Fibroblast of the aortic adventitia (primary cell): Measurements from ENCODE around the gene C9orf40. TPM values are rescaled to one million over a fixed set of nuclear protein-coding genes. Genes with fewer than 3 reads are reported as not detected.

Source experiments
- DNase-seq: peaks from one replicate; pipeline ENCODE4 v3.0.0-alpha.2; 2010; ENCODE audit warnings: low read depth
- H3K4me3 ChIP-seq: 2 replicates; pipeline ENCODE4 v1.5.1; 2011; ENCODE audit warnings: low read depth, mild to moderate bottlenecking, control low read depth, low read length, moderate library complexity
- total RNA-seq: library from RNA; depleted of rRNA; stranded (reverse); fragments of >200 nt; gene quantifications from 2 replicates; pipeline ENCODE4 v1.2.3, GENCODE V29; 2012; ENCODE audit warnings: low replicate concordance
- TF ChIP-seq, protein P1 (sequence below): IDR thresholded peaks from 2 replicates; pipeline ENCODE4 v1.5.1; 2011; ENCODE audit warnings: mild to moderate bottlenecking, low read length, control low read depth, inconsistent platforms; ENCODE audit not compliant: insufficient read depth

C9orf40 gene, protein sequence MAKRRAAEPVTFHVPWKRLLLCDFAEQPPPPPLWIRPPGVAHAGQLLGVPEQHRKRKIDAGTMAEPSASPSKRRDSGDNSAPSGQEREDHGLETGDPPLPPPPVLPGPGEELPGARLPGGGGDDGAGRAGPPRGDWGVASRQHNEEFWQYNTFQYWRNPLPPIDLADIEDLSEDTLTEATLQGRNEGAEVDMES
- total RNA-seq, result 4.6 and 9.9 TPM in 2 replicates

DNA sequence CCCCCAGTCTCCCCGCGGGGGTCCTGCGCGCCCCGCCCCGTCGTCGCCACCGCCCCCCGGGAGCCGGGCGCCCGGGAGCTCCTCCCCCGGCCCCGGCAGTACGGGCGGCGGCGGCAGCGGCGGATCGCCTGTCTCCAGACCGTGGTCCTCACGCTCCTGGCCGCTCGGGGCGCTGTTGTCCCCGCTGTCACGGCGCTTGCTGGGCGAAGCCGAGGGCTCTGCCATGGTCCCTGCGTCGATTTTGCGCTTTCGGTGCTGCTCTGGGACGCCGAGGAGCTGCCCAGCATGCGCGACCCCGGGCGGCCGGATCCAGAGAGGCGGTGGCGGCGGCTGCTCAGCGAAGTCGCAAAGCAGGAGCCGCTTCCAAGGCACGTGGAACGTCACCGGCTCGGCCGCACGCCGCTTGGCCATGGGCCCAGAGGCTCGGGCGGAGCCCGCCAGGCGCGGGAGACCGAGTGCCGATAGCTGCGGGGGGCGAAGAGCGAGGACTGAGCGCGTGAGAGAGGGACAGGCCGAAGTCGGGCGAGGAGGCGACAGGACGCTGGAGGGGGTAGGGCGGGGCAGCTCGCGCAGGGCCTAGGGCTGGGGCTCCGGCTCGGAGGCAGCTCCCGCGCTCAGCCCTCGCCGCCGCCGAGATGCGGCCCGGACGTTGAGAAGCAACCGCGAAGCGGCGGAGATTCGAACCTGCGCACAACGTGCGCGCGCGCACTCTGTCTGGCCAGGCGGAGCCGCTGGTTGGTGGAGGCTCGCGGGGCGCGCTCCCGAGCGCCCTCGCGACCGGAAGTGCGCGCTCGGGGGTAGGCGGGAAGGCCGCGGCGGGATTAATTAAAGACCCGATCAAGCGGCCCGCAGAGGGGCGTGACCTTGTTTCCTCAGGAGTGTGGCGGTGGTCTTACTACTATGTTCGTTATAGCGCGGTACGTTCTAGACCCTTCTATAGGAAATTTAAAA is at the start of gene C9orf40:
C9orf40 (minus strand) TSS at position 712 of the 951 bp plus-strand sequence; CDS start at position 411, 301 bp downstream.
- DNase-seq, result peak; percentile 79
- TF ChIP-seq, protein P1, sequence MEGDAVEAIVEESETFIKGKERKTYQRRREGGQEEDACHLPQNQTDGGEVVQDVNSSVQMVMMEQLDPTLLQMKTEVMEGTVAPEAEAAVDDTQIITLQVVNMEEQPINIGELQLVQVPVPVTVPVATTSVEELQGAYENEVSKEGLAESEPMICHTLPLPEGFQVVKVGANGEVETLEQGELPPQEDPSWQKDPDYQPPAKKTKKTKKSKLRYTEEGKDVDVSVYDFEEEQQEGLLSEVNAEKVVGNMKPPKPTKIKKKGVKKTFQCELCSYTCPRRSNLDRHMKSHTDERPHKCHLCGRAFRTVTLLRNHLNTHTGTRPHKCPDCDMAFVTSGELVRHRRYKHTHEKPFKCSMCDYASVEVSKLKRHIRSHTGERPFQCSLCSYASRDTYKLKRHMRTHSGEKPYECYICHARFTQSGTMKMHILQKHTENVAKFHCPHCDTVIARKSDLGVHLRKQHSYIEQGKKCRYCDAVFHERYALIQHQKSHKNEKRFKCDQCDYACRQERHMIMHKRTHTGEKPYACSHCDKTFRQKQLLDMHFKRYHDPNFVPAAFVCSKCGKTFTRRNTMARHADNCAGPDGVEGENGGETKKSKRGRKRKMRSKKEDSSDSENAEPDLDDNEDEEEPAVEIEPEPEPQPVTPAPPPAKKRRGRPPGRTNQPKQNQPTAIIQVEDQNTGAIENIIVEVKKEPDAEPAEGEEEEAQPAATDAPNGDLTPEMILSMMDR, result peak; percentile 82
- H3K4me3 ChIP-seq, result peak within 1 kb of the TSS; percentile 95

DNA sequence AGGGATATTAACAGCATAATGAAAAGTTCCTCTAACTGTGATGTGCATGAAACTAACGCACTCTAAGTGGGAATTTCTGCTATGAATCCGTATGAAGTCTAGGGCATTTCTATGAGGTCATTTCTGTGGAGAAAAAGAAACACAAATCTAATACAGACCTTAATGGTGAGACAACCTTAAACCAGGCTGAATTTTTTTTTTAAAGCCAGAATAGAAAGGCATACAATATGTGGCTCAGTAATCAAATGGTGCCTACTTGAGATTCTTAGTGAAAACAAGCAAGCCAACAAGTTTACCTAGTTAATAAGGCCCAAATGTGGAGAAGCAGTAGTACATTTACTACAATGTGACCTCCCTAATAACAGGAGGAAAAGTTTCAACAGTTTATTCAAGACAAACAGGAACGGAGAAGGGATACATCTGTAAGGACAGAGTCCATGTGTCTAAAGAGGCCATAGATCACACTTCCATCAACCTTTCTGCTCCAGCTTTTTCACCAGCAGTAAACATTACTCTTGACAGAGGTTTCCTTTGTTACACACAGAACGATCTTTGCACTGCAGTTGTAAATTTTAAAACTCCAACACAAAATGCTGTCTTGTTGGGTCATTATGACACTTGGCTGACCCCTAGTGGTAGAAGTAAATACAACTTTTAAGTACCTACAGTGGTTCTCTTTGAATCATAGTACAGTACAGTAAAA is 49.2 kb upstream of the C9orf40 start:
- peak; percentile 95 for DNase-seq
- TF ChIP-seq, protein P1, result peak; percentile 65
- no peak overlapping the region for H3K4me3 ChIP-seq

DNA sequence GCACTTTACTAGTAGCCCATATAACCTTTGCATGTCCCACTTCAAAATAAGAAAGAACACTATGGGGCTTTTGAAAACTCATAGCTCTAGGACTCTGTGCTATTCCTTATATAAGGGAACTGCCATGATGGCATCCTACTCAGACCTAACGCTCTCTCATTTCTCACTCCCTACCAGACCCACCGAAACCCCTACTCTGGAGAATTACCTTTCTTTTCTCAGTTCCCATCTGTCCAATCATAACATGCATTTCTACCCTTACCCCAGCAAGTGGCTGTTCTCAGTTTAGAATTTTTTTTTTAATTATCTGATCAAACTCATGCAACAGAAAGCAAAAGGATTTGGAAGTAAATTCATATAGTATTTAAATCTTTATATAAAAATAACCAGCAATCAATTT is 48.1 kb upstream of the C9orf40 start:
- no peak overlapping the region for H3K4me3 ChIP-seq
- TF ChIP-seq, protein P1, result no peak
- DNase-seq, result no peak

DNA sequence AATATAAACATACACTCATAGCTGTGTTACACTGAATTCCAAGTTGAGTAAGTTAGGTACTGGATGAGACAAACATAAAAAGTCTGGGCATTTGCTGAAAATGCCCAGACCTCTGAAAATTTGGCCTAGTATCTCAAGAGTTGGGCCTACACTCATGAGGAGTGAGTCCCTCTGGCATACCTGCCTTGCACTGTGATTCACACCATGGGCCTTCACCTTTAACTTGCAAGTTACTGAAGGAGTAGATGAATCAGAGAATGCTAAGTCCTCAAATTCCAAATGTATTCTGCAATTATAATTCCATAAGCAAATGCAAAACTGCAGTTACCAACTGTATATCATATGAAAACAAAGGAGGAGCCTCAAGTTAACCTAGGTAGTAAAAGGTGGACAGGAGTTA is 32.3 kb upstream of the C9orf40 start:
- H3K4me3 ChIP-seq, result no peak overlapping the region
- no peak for DNase-seq
- TF ChIP-seq, protein P1, result no peak

DNA sequence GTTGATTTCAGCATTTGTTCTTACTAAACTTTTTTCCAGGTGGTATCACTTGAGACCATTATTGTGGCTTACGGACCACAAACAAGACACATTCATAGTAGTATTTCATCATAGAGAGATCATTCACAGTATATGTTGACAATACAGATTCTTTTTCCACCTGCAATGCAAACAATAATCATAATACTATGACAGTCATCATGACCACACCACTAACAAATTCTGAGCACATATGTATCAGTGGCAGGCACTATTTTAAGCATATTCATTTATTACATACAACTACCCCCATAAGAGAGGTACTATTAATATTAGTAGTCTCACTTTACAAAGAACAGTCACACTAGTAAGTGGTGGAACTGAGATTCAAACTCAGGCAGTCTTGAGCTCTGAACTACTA is 31.0 kb upstream of the C9orf40 start:
- TF ChIP-seq, protein P1, result no peak
- no peak overlapping the region for H3K4me3 ChIP-seq
- no peak for DNase-seq

DNA sequence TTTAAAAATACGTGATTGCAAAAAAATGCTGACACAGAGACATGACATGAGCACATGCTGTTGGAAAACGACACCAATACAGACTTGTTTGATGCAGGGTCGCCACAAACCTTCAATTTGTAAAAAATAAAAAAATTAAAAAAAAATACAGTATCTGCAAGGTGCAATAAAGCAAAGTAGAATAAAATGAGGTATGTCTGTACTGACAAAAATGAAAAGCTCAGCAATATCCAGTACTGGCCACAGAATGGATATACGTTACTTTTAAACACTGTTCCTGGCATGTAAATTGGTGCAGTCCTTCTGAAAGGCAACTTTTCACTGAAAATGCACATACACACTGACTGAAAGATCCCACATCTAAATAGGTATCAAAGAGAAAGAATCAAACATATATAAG is 27.1 kb upstream of the C9orf40 start:
- TF ChIP-seq, protein P1, result no peak
- no peak for DNase-seq
- no peak overlapping the region for H3K4me3 ChIP-seq
